Measurements from ENCODE around the gene DMRTB1. TPM values are rescaled to one million over a fixed set of nuclear protein-coding genes. Genes with fewer than 3 reads are reported as not detected.

The DMRTB1 gene
- total and polyA plus RNA-seq, 9 of the 15 experiments (the other 6 are each of a cell fraction or from before 2014, with no cell fraction given), result 0.06 to 0.35 (median 0.13) TPM; not detected in 3

DNA sequence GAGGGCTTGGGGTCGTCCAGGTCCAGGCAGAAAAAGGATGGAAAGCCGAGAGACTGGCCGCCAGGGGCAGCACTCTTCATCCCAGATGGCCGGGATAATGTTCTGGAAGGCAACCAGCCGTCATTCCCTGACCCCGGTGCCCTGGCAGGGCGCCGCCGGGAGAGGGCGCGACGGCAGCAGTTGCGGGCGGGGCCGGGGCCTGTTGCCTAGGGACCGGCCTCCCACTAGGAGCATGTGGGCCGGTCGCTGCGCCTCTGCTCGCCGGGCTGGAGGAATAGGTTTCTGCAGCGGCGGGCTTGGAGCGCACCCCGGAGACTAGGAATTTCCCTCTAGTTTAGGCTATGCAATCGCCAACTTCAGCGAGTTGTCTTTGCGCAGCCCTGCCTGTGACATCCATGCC lies 11.0 kb downstream of the DMRTB1 start:
- Histone ChIP-seq H3K9ac (ENCODE audit: insufficient read depth in 1 of 2, low read depth in 2 of 2, low read length in 2 of 2) (no peak overlapping the region), H3K4me3 (no peak overlapping the region), H2AFZ (ENCODE audit: low read depth, low read length) (no peak overlapping the region), H3K27me3 (ENCODE audit: control insufficient read depth in 2 of 2, insufficient read depth in 2 of 2, low read length in 2 of 2) (peaks cover 16 to 61% of the 10 kb centered on the region in 2 experiments; a peak in 4 of 5 replicates), H4K20me1 (replicated peaks; ENCODE audit: control insufficient read depth, insufficient read depth, low read length) (no peaks in the 10 kb centered on the region), H3K4me2 (ENCODE audit: insufficient read depth, low read length) (no peak overlapping the region), H3K4me1 (replicated peaks in 1 of 2; ENCODE audit: control insufficient read depth in 2 of 2, insufficient read depth in 2 of 2, low read length in 2 of 2) (peaks cover 0 to 9% of the 10 kb centered on the region in 2 experiments; a peak in 2 of 5 replicates), H3K9me3 (replicated peaks; ENCODE audit: control insufficient read depth, insufficient read depth, low read depth, low read length) (no peaks in the 10 kb centered on the region), H3K27ac (ENCODE audit: extremely low read depth, low read depth, low read length) (no peak overlapping the region), H3K36me3 (ENCODE audit: control insufficient read depth, insufficient read depth, low read length) (no peaks in the 10 kb centered on the region), H3K9me1 (ENCODE audit: control insufficient read depth, insufficient read depth, low read length) (no peaks in the 10 kb centered on the region), H3K79me2 (ENCODE audit: control insufficient read depth, insufficient read depth, low read length) (no peaks in the 10 kb centered on the region)
- FAIRE-seq (peak; percentile 19), ATAC-seq (peak; percentile 98), DNase-seq (ENCODE audit: extremely low read depth in 1 of 4, low spot score in 3 of 4) (peak; percentile 69 to 94 (median 89))
- CTCF ChIA-PET (ENCODE audit: low intra/inter-chr PET ratio), result no interaction called here
- no TSS peak for BruUV-seq (replicated peaks)
- WGBS (ENCODE audit: insufficient coverage, low coverage, missing lambda C conversion rate), result 13% methylated on average over 26 of the region's 28 CpGs
- intact Hi-C loops (cut with micrococcal nuclease), result no loop called here
- in situ Hi-C loops (cut with MboI), result no loop called here
- POLR2A ChIA-PET, result interaction anchor here (0.6 kb wide), 1 partner anchor 197 kb away, joined by 3 read pairs; no protein-coding TSS in a partner anchor
- peak in 1 of 2 experiments; percentile 77; a peak in 2 of 4 replicates for TF ChIP-seq RCOR1 (IDR thresholded peaks at IDR 0.05; ENCODE audit: borderline replicate concordance in 1 of 2, low read depth in 2 of 2, low read length in 2 of 2)
- no peak for TF ChIP-seq PTBP1 (IDR thresholded peaks at IDR 0.05; ENCODE audit: low read depth, low read length)
- TF ChIP-seq EP400 (IDR thresholded peaks at IDR 0.05), result no peak
- no peak for TF ChIP-seq RFX7 (CRISPR knock-in tag; IDR thresholded peaks at IDR 0.05)
- peak; percentile 23; the same call in 1 of the 2 replicates for TF ChIP-seq ZNF24 (IDR thresholded peaks at IDR 0.05)
- TF ChIP-seq, protein P1, sequence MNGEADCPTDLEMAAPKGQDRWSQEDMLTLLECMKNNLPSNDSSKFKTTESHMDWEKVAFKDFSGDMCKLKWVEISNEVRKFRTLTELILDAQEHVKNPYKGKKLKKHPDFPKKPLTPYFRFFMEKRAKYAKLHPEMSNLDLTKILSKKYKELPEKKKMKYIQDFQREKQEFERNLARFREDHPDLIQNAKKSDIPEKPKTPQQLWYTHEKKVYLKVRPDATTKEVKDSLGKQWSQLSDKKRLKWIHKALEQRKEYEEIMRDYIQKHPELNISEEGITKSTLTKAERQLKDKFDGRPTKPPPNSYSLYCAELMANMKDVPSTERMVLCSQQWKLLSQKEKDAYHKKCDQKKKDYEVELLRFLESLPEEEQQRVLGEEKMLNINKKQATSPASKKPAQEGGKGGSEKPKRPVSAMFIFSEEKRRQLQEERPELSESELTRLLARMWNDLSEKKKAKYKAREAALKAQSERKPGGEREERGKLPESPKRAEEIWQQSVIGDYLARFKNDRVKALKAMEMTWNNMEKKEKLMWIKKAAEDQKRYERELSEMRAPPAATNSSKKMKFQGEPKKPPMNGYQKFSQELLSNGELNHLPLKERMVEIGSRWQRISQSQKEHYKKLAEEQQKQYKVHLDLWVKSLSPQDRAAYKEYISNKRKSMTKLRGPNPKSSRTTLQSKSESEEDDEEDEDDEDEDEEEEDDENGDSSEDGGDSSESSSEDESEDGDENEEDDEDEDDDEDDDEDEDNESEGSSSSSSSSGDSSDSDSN (IDR thresholded peaks at IDR 0.05; ENCODE audit: borderline replicate concordance in 1 of 2, low read depth in 2 of 2, low read length in 2 of 2), result 0 out of 4 replicates have a peak, but pooled peaks of 1 of the 2 experiments have one; percentile 49
- TF ChIP-seq CHD1 (IDR thresholded peaks at IDR 0.05; ENCODE audit: low read length), result no peak
- TF ChIP-seq ESRRA (IDR thresholded peaks at IDR 0.05; ENCODE audit: borderline replicate concordance, low read depth), result peak; percentile 44; the same call in 1 of the 2 replicates
- TF ChIP-seq NRF1 (conservative IDR thresholded peaks at IDR 0.05 in 1 of 2, IDR thresholded peaks at IDR 0.05 in 1 of 2), result 0 out of 4 replicates have a peak, but pooled peaks of 1 of the 2 experiments have one; percentile 27
- peak; percentile 14; the same call in 1 of the 2 replicates for TF ChIP-seq KLF16 (IDR thresholded peaks at IDR 0.05)
- TF ChIP-seq MYC (IDR thresholded peaks at IDR 0.05; ENCODE audit: low read depth, low read length), result 0 out of 2 replicates have a peak, but pooled peaks have one; percentile 12
- no peak for TF ChIP-seq MYC (CRISPR knock-in tag; IDR thresholded peaks at IDR 0.05; ENCODE audit: borderline replicate concordance, low read depth)
- TF ChIP-seq PRPF4 (IDR thresholded peaks at IDR 0.05; ENCODE audit: insufficient read depth, low read depth, low read length, poor library complexity, severe bottlenecking), result no peak
- no peak for TF ChIP-seq HDAC6 (IDR thresholded peaks at IDR 0.05; ENCODE audit: low read depth, low read length)
- peak; percentile 87 for TF ChIP-seq RFX1 (IDR thresholded peaks at IDR 0.05)
- no peak for TF ChIP-seq XRCC3 (IDR thresholded peaks at IDR 0.05)
- no peak for TF ChIP-seq ZNF274 (IDR thresholded peaks at IDR 0.05; ENCODE audit: borderline replicate concordance, low read depth, low read length)
- TF ChIP-seq, protein P2, sequence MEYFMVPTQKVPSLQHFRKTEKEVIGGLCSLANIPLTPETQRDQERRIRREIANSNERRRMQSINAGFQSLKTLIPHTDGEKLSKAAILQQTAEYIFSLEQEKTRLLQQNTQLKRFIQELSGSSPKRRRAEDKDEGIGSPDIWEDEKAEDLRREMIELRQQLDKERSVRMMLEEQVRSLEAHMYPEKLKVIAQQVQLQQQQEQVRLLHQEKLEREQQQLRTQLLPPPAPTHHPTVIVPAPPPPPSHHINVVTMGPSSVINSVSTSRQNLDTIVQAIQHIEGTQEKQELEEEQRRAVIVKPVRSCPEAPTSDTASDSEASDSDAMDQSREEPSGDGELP (CRISPR knock-in tag; IDR thresholded peaks at IDR 0.05; ENCODE audit: borderline replicate concordance), result peak; percentile 56; the same call in 1 of the 2 replicates
- no peak for TF ChIP-seq CBFB (CRISPR knock-in tag; IDR thresholded peaks at IDR 0.05)
- no peak for TF ChIP-seq MCM7 (IDR thresholded peaks at IDR 0.05)
- TF ChIP-seq NFIC (IDR thresholded peaks at IDR 0.05), result no peak
- no peak for TF ChIP-seq NCOA2 (IDR thresholded peaks at IDR 0.05; ENCODE audit: partially characterized antibody in 2 of 2)

Measured in K562 (cell line).